Testis (tissue), 3 donors: ENCODE results near the gene RXRA. TPM values are rescaled to one million over a fixed set of nuclear protein-coding genes. Genes with fewer than 3 reads are reported as not detected.

ENCODE experiments used
- DNase-seq: peaks from one replicate; pipeline ENCODE4 v3.0.0-alpha.2; 2019
- H3K27ac ChIP-seq, 2 donors: fragments of 200-600 bp; sonication (generic); one replicate each; pipeline ENCODE4 v1.5.1; 2019
- H3K27me3 ChIP-seq: fragments of 200-600 bp; sonication (generic); one replicate; pipeline ENCODE4 v1.5.1; 2019
- H3K36me3 ChIP-seq: fragments of 200-600 bp; sonication (generic); one replicate; pipeline ENCODE4 v1.5.1; 2017; ENCODE audit warnings: low read depth; ENCODE audit errors: missing control alignments
- H3K4me1 ChIP-seq: fragments of 200-600 bp; sonication (generic); one replicate; pipeline ENCODE4 v1.5.1; 2019
- H3K4me3 ChIP-seq, 2 donors: fragments of 200-600 bp; sonication (generic); one replicate each; pipeline ENCODE4 v1.5.1; 2017 to 2019
- H3K9me3 ChIP-seq: fragments of 200-600 bp; sonication (generic); one replicate; pipeline ENCODE4 v1.5.1; 2017
- POLR2A ChIP-seq: fragments of 450-650 bp; IDR thresholded peaks from one replicate; pipeline ENCODE4 v1.6.1; 2017; ENCODE audit warnings: antibody characterized with exemption, mild to moderate bottlenecking, moderate library complexity
- WGBS, 2 donors: methylation state at CpG; one replicate each; pipeline ENCODE4 v1.1.5; 2018; 5-methylcytosine and 5-hydroxymethylcytosine counted together
- intact Hi-C: fragments of 100-400 bp; cut with DNase I; formaldehyde crosslinking; loops from one replicate; pipeline ENCODE4 v1.15.1; 2023; ENCODE audit warnings: low total_unique reads
- polyA plus RNA-seq: library from polyadenylated mRNA; stranded (reverse); fragments of 350-450 nt; fragmentation: Illumina TruSeq; extraction: RNeasy Lipid Tissue Mini Kit (QIAGEN cat#74804); gene quantifications from one replicate; pipeline ENCODE4 v1.2.3, GENCODE V29; 2014; ENCODE audit warnings: low read depth, low replicate concordance; ENCODE audit not compliant: insufficient read depth
- total RNA-seq, 2 donors: library from RNA; depleted of rRNA; stranded (reverse); fragments of >200 nt; gene quantifications; one replicate each; pipeline ENCODE4 v1.2.3, GENCODE V29; 2016
- TF ChIP-seq, protein P1 (sequence below), 3 experiments: fragments of 450-650 bp in 2 of 3; fragments of 200-600 bp in 1 of 3; sonication (generic) in 1 of 3; IDR thresholded peaks; one replicate each; pipeline ENCODE4 v1.5.1; 2016 to 2019; ENCODE audit warnings: antibody characterized with exemption in 3 of 3, mild to moderate bottlenecking in 2 of 3, moderate library complexity in 1 of 3

Gene RXRA
- total and polyA plus RNA-seq, 3 donors from 2014 or later: 31.3 to 61.0 (median 47.3) TPM

DNA sequence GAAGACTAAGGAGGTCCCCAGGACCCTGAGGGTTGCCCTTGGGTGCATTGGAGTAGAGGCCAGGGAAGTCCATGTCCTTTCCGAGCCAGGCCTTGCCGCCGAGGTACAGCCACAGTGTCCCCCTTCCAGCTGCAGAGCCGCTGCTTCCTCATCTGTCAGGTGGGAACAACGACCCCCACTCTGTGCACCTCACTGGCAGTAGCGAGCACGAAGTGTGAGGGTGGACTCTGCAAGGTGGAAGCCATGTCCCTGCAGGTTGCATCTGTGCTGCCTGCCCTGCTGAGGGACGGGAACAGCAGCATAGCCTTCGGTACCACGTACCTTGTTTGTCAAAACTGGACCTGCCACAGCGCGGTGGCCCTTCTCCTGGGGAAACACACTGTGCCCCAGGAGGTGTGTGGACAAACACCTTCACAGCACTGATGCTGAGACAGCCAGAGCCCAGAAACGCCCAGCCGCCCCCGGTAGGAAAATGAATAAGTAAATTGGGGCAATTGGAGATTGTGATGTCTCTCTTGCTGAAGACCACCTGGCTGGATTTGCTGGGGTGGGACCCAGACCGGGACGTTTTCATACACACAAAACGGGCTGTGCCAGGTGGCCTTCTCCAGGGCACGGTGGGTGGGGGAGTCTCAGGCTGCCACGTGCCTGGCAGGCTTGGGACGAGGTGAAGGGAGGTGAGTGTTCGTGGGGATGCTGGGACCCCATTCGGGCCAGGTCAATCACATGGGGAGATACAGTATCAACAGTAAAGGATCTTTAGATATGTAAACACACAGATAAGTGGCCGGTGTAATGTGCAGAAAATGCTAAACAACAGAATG, 157.3 kb downstream of the RXRA start:
- WGBS, 2 donors: 89 to 90% methylated on average over 23 to 24 of the region's 24 CpGs
- Histone ChIP-seq H3K4me1 (no peaks in the 10 kb centered on the region), H3K9me3 (no peaks in the 10 kb centered on the region), H3K36me3 (no peaks in the 10 kb centered on the region), H3K27ac (no peak overlapping the region), H3K4me3 (no peak overlapping the region), H3K27me3 (no peaks in the 10 kb centered on the region)
- DNase-seq: no peak
- intact Hi-C loops: no loop called here
- TF ChIP-seq, protein P1, sequence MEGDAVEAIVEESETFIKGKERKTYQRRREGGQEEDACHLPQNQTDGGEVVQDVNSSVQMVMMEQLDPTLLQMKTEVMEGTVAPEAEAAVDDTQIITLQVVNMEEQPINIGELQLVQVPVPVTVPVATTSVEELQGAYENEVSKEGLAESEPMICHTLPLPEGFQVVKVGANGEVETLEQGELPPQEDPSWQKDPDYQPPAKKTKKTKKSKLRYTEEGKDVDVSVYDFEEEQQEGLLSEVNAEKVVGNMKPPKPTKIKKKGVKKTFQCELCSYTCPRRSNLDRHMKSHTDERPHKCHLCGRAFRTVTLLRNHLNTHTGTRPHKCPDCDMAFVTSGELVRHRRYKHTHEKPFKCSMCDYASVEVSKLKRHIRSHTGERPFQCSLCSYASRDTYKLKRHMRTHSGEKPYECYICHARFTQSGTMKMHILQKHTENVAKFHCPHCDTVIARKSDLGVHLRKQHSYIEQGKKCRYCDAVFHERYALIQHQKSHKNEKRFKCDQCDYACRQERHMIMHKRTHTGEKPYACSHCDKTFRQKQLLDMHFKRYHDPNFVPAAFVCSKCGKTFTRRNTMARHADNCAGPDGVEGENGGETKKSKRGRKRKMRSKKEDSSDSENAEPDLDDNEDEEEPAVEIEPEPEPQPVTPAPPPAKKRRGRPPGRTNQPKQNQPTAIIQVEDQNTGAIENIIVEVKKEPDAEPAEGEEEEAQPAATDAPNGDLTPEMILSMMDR (IDR thresholded peaks at IDR 0.05): no peak
- TF ChIP-seq POLR2A: no peak

DNA sequence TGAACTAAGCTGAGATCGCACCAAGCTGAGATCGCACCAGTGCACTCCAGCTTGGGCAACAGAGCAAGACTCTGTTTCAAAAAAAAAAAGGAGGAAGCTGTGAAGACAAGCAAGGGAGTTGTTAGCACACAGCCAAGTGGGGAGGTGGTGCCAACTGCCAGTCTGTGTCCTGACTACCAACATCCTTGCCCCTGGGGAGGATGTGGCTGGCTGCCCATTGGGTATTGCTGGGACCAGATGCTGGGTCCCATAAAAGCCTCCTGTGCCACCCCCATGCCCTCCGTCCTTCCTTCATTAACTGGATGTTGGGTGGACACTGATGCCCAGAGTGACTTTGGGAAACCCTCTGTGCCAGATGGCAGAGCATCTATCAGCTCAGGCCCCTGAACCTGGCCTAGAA, 158.2 kb downstream of the RXRA start:
- no peak for TF ChIP-seq POLR2A
- TF ChIP-seq, protein P1 (IDR thresholded peaks at IDR 0.05): no peak
- Histone ChIP-seq H3K4me3 (no peak overlapping the region), H3K27me3 (no peaks in the 10 kb centered on the region), H3K4me1 (no peaks in the 10 kb centered on the region), H3K27ac (no peak overlapping the region), H3K9me3 (no peaks in the 10 kb centered on the region), H3K36me3 (no peaks in the 10 kb centered on the region)
- intact Hi-C loops: no loop called here
- WGBS, 2 donors: 94 to 97% methylated on average over 3 of the region's 3 CpGs
- no peak for DNase-seq

DNA sequence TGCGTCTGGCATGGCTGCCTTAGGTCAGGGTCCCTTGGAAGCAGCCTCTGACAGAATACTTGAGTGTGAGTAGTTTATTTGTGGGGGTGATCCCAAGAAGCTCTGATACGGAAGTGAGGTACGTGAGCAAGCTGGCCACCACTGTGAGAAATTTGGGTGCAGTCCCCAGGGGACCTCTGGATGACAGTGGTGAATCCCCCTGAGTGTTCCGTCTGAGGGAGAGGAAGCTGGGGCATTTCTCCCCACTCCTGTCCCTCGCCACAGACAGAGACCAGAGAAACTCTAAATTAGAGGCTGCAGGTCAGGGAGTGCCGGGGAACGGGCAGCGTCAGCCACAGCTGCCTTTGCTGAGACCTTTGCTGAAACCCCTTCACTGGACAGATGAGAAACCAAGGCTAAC, 159.4 kb downstream of the RXRA start:
- DNase-seq: no peak
- H3K4me1 ChIP-seq: no peaks in the 10 kb centered on the region
- WGBS, 2 donors: 86 to 91% methylated on average over 5 to 8 of the region's 8 CpGs
- no peaks in the 10 kb centered on the region for H3K27me3 ChIP-seq
- no peak overlapping the region for H3K27ac ChIP-seq
- no peaks in the 10 kb centered on the region for H3K36me3 ChIP-seq
- intact Hi-C loops: no loop called here
- no peaks in the 10 kb centered on the region for H3K9me3 ChIP-seq
- H3K4me3 ChIP-seq: no peak overlapping the region
- TF ChIP-seq, protein P1 (IDR thresholded peaks at IDR 0.05): no peak
- TF ChIP-seq POLR2A: no peak

DNA sequence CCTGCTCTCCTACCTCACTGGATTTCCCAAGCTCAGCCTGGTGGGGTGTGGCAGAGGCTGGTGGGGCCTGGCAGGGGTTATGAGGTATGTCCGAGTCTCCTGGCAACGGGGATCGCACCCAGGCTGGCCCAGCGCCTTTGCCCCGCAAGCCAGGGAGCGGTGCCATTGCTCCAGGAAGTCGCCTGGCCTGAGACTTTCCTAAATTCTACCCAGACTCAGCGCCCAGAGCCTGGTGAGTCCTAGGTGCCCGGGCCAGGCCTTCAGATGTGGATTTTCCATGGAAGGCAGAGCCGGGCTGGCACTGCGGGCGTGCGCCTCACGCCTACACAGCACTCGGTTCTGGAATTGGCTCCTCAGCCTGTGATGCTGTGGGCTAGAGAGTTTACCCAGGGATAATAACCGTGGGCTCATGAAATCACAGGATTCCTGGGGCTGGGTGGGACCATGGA, 159.9 kb downstream of the RXRA start:
- Histone ChIP-seq H3K9me3 (no peaks in the 10 kb centered on the region), H3K27ac (no peak overlapping the region), H3K36me3 (no peaks in the 10 kb centered on the region), H3K27me3 (no peaks in the 10 kb centered on the region), H3K4me1 (no peaks in the 10 kb centered on the region), H3K4me3 (no peak overlapping the region)
- DNase-seq: no peak
- intact Hi-C loops: no loop called here
- WGBS, 2 donors: 78 to 97% methylated on average over 4 to 16 of the region's 16 CpGs
- TF ChIP-seq, protein P1 (IDR thresholded peaks at IDR 0.05): no peak
- TF ChIP-seq POLR2A: no peak

DNA sequence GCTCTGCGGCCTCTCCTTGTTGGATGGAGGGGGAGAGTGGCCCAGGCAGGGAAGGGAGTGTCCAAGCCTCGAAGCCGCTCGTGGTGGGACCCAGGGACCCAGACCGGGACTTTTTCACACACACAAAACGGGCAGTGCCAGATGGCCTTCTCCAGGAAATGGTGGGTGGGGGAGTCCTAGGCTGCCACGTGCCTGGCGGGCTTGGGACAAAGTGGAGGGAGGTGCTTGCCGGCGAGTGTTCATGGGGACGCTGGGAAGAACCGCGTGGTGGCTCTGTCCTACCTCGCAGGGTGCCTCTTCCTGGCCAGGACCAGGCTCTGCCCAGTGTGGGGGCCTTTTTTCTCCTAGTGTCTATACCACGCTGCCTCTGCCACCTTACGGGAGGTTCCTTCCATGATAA, 160.3 kb downstream of the RXRA start:
- WGBS, 2 donors: 89 to 95% methylated on average over 7 to 16 of the region's 16 CpGs
- Histone ChIP-seq H3K4me1 (no peaks in the 10 kb centered on the region), H3K4me3 (no peak overlapping the region), H3K36me3 (no peaks in the 10 kb centered on the region), H3K27me3 (no peaks in the 10 kb centered on the region), H3K9me3 (no peaks in the 10 kb centered on the region), H3K27ac (no peak overlapping the region)
- intact Hi-C loops: no loop called here
- DNase-seq: no peak
- TF ChIP-seq, protein P1 (IDR thresholded peaks at IDR 0.05): no peak
- no peak for TF ChIP-seq POLR2A
